NCI-H510A treated with DMSO at 0.1 percent for 48 hours (cell line): Measurements from ENCODE around the gene HIGD1A.

Experiments used
- DNase-seq: peaks from one replicate; lab custom pipeline; 2025; lab: John Stamatoyannopoulos, UW

Gene HIGD1A

DNA sequence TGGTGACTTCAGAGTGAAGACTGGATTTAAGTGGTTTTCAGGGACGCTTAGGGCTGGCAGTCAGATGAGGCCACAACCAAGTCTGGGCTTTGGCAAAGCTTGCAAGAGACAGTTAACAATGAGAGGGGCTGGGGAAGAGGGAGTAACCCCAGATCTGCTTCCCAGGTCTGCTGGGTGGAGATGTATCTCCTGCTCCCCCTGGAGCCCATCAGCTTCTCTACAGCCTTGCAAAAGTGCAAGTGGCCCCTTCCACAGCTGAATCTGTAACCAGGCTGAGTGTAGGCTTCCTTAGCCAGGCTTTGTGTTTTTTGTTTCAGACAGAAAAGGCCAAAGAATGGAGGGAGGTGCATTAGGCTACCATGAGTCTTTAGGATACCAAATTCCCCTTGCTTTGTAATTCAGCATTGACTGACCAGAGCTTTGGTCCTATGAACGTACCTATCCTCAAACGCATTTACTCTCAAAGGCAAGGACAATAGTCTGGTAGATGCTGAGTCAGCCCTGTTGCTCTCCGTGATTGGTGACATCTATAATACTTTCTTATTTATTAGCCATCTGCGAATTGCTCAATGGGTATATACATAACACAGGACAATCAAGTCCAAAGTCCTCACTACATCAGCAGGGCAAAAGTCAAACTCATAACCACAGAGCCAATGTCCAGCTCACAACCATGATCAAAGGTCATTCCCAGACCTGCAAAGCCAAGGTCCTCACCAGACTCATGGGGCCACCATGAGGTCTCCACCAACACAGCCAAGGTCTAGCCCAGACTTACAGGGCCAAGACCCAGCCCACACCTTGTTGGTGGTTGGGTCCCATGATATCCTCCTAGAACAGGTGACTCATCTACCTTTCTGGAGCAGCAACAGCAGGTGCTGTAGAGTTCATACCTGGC lies 48.4 kb downstream of the HIGD1A start:
- peak; percentile 23 for DNase-seq

- DNase-seq = no peak
These were observed 50.5 kb downstream of the HIGD1A start for GRCh38 chr3:42753757-42754156.

- peak; percentile 7 for DNase-seq
These were observed 51.3 kb downstream of the HIGD1A start for GRCh38 chr3:42752961-42753360.

- no peak for DNase-seq
These were observed 51.8 kb downstream of the HIGD1A start for GRCh38 chr3:42752441-42752840.

GRCh38 chr3:42751609-42752008 lies 52.7 kb downstream of the HIGD1A start:
- DNase-seq = no peak

DNA sequence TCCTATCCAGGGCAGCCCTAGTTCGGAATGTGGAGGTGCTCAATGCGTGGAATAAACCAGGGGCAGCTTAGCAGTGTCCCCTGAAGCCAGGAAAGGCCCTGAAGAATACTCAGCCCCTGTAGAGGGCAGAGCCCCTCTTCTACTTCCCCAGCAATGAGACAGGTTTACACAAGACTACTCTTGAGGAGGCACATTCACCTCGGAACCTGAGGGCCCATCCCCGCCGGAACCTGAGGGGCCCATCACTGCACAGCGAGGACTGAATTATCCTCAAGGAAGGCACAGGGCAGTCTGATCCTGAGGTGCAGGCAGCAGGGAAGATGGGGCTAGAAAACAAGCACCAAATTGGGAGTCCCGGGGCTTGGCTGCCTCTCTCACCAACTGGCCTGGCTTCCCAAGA lies 53.5 kb downstream of the HIGD1A start:
- DNase-seq = no peak

DNA sequence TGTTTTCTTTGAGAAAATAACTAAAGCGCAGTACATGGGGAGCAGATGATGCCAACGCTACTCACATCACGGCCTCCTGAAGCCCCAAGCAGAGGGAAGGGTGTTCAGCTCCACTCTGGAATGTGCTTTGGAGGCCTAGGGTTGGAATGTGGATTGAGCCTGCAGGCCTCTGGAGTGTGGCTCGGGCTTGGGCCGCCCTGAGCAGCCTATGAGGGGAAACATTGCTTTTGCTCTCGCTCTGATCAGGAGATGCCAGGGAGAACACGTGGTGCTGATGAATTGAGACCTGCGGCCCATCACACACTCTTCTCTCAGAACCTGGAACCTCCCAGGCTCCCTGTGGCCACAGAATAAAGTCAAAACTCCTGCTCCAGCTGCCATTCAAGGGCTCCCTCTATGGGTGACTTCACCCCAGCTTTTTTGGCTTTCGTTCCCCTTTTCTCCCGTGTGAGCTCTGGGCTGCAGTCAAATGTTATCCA lies 54.5 kb downstream of the HIGD1A start:
- DNase-seq = no peak

DNA sequence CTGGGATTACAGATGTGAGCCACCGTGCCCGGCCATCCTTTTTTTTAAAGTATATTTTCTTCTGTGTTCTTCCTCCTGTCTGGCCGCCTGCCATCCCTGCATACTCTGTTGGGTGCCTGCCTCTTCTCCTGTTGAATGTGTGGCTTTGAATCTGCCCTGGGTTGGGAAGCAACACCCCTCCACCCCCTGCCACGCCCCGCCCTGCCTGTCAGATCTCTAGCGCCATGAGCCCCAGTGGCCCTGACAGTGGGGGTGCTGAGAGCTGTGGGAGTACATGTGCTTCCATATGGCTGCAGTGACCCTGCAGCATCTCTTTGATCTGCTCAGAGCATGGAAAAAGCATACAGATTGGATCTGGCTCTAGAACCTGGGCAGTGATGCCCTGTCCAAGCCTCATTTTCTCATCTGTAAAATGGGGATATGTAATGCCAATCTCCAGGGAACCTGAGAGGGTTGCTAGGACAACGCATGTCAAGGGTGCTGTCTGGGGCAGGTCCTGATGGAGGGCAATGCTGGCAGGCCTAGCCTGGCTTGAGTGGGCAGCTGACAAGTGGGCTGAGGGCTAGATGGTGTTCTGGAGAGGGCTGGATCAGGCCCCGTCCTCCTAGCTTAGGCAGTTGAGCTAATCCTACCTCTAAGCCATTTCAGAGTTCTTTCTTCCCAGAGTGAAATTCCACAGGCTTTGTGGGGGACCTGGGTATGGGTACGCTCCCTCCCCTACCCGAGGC lies 55.1 kb downstream of the HIGD1A start:
- no peak for DNase-seq

DNA sequence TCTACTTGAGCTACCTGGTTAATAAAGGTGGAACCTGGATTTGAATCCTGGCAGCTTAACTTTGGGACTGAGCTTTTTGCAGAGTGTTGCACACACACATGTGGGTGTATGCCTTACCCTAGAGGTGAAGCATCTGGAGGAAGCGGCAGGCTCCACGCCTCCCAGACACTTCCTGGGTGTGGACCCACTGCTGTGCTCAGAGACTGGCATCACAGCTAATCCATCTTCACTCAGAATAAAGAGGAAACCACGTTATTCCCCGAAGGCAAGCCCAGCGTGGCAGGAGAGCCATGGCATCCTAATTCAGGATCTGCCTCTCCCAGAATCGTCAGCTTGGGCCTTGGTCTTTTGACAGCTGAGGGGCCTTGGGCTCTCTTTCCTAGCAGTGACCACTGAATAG lies 56.7 kb downstream of the HIGD1A start:
- DNase-seq = no peak

DNA sequence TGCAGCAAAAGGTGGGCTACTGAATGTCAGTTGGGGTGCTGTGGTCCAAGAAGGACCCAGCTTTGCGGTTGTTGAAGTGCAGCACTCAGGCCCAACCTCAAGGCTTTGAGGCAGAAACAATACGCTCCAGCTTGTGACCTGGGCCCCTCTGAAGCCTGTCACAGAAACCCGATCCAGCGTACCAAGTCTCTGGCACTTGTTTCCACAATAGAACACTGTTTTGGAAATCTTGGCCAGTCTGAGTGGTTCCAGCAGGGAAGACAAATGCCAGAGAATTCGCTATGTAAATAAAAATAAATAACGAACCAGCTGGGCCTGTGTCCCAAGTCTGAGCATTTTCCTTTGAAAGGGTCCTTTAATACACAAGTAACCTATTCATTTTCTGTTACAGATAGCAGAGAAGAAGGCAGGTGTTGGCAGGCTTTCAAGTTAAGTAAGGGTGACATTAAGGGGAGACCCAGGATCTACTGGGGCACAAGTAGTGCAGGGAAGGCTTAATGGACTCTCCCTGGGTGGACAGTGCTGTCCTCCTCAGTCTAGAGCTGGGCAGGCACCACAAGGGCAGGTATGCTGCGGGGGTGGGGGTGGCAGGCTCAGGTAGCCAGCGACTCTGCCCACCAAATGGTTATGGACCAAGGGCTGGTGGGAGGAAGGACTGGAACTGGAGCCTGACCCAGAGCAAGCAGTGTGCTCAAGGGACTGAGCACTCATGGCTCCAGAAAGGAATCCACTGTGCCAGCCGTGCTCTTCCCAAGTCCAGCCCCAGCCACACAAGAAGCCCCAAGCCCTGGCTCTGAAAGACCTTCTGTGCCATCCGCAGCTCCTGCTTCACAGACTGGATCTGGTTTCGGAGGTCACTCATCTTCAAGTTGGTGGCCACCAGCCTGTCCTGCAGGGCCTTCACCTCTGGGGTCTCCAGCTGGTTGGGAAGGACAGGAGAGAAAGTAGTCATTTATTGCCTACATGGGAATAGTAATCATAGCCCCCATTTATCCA lies 57.5 kb downstream of the HIGD1A start:
- DNase-seq = peak; percentile 26

DNA sequence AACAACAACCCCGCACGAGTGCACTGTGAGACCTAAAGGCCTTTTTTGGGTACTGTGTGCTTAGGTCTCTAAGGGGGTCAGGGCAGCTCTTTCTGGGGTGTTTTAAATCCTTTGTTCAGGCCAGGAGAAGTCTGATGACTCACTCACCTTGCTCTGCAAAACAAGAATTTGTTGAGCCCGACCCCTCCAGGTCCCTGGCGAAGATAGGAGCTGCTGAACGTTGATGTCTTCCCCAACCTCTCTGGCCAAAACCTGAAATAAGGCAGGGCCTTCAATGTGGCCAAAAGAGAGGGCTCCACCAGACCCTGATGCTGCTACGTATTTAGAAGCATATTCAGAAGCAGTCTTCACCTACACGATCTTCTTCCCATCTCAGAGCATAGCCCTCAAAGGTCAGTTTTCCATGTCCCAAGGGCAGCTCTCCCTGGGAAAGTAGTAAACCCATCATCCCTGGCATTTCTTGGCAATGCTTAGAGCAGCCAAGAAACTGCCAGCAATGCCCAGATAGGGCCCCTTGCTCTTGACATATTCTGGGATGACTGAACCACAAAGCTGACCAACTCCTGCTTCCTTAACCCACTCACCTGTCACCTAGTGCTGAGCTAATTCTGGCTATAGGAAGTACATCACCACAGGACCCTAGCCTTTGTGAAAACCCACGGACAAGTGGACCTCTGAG lies 58.4 kb downstream of the HIGD1A start:
- no peak for DNase-seq

GRCh38 chr3:42745291-42745745 lies 59.0 kb downstream of the HIGD1A start:
- no peak for DNase-seq

DNA sequence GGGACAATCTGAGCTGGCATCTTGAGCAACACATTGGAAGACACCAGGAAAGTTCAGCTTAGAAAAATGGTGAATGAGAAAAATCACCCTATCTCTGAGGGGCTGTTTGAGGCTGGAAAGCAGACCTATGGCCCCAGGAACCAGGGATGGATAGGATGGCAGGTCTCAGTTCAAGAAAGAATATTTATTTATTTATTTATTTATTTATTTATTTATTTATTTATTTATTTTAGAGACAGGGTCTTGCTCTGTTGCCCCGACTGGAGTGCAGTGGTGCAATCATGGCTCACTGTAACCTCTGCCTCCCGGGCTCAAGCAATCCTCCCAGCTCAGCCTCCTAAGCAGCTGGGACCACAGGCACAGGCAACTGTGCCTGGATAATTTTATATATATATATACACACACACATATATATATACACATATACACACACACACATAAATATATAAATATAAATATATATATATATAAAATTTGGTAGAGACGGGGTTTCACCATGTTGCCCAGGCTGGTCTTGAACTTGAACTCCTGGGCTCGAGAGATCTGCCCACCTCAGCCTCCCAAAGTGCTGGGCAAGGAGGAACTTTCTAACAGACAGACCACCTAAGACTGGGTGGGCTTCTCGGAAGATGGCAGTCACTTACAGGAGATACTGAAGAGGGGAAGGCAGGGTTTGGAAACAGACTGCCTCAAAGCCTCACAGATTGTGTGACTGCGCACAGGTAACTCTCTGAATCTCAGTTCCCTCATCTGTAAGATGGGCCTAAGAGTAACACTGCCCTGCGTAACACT lies 60.9 kb downstream of the HIGD1A start:
- DNase-seq = no peak

DNA sequence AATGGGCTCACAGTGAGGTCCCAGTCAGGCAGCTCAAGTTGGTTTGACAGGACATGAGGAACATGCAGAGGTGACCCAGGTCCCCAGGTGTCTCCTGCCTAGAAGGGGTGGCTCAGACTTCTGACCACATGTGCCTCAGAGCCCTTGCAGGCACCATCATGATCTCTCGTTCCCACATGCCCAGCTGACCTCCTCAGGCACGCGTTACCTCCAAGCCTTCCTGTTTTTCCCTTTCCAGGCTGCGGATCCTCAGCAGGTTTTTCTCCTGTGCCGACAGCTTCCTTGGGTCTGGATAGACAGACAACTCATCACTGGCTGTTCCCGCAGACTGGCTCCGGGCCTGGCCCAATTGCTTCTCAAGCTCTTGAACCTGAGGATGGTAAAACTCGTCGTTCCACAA lies 61.6 kb downstream of the HIGD1A start:
- DNase-seq = no peak

DNA sequence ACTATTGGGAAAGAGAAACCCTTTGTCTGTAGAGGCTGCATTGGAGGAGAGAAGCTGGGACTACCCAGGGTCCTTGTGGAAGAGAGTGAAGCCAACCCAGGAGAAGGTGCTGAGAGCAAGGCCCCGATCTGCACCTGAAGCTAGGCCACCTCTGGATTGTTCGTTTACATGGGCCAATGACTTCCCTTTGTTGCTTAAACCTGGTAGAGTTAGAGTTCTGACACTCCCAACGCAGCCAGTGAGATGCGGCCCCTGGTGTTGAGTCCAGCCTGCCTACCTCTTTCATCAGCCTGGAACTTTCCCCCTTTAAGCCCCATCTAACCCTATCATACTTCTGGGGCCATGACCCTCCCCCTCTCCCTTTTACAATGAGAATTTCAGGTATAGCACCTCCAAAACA lies 62.0 kb downstream of the HIGD1A start:
- no peak for DNase-seq

GRCh38 chr3:42741796-42742195 lies 62.5 kb downstream of the HIGD1A start:
- no peak for DNase-seq

DNA sequence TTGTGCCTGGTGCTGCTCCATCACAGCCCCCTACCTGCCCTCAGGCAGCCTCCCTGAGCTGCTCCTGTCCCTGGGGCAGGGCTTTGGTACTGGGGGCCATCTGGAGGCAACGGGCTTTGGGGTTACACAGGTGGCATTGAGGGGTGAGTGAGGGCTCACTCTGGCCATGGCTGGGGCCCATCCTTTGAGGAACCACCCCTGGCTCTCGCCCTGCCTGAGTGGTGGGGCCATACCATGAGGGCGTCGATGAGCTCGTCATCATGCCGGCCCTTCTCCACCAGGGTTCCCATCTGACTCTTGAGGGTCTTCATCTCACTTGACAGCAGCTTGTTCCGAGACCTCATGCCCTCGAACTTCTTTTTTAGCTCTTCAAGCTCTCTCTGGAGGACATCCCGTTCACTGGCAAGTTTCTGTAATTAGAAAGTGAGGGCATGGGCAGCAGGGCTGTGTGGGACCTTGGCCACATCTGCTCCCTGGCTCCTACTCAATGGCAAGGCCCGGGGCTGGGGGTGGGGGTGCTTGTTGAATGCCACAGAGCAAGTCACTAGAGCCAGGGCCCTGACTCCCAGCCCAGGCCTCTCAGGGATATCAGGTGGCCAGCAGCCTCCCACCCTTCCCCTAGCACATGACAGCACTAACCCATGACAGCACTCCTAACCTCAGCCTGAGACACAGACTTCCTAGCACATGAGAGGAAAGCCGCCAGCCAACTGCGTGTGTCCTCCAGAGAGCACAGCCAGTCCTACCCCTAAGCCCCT lies 64.7 kb downstream of the HIGD1A start:
- no peak for DNase-seq

- no peak for DNase-seq
These were observed 67.8 kb downstream of the HIGD1A start for GRCh38 chr3:42736531-42736930.

GRCh38 chr3:42736081-42736480 lies 68.2 kb downstream of the HIGD1A start:
- no peak for DNase-seq

- DNase-seq = no peak
These were observed 68.7 kb downstream of the HIGD1A start for GRCh38 chr3:42735615-42736014.
